ENCODE results near the gene ARHGEF12. TPM values are rescaled to one million over a fixed set of nuclear protein-coding genes. Genes with fewer than 3 reads are reported as not detected.

ARHGEF12 gene
- total RNA-seq, 4 donors from 2014 or later, result 169 to 268 (median 197) TPM

DNA sequence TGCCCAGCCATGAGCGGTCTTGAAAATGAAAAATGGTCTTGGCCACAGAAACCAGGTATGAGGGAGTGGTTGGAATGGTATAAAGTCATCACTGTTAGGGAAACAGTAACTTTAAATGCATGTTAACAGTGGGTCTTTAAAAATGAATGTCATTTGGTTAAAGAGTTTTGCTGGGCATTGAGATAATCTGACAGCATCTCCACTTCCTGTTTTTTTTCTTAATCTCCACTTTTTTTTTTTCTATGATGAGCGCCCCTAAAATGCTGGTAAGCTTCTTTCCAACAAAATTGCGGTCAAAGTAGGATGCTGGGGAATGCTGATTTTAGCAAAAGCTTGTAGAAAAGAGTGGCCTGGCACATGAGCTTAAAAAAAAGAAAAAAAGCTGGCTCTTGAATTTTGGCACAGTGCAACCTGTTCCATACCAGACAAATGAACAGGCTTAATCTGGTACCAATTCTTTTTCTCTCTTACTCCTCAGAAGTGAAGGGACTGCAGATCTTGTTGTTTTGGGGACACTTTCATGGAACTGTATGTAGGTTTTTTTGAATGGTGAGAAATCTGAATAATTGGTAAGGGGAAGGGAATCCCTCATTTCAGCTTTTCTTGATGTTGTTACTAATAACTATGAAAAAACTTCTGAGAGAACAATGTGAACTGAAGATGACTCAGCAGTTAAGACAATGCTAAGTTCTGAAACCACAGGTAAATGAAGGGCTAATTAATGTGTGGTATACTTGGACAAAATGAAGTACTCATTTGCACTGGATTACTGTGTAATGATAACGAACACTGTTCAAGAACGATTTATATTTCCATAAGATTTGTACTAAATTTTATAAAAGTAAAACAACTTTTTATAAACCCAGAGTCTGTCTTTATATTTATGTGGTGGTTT, 3.1 kb upstream of the ARHGEF12 start:
- Histone ChIP-seq H3K4me3 (replicated peaks in 1 of 3) (no peak overlapping the region), H3K9me3 (no peaks in the 10 kb centered on the region), H3K4me1 (peaks cover 9 to 27% of the 10 kb centered on the region in 2 donors), H3K27me3 (no peaks in the 10 kb centered on the region), H3K36me3 (peaks cover 7 to 8% of the 10 kb centered on the region in 2 donors), H3K27ac (peak overlapping the region; percentile 83 to 93 (median 83))
- DNase-seq, result peak in 1 of 2 donors; percentile 30
- peak in 1 of 2 donors; percentile 37 for TF ChIP-seq POLR2A (IDR thresholded peaks at IDR 0.05)
- TF ChIP-seq, protein P1, sequence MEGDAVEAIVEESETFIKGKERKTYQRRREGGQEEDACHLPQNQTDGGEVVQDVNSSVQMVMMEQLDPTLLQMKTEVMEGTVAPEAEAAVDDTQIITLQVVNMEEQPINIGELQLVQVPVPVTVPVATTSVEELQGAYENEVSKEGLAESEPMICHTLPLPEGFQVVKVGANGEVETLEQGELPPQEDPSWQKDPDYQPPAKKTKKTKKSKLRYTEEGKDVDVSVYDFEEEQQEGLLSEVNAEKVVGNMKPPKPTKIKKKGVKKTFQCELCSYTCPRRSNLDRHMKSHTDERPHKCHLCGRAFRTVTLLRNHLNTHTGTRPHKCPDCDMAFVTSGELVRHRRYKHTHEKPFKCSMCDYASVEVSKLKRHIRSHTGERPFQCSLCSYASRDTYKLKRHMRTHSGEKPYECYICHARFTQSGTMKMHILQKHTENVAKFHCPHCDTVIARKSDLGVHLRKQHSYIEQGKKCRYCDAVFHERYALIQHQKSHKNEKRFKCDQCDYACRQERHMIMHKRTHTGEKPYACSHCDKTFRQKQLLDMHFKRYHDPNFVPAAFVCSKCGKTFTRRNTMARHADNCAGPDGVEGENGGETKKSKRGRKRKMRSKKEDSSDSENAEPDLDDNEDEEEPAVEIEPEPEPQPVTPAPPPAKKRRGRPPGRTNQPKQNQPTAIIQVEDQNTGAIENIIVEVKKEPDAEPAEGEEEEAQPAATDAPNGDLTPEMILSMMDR (IDR thresholded peaks at IDR 0.05), result no peak
- intact Hi-C loops (cut with DNase I), result no loop called here
- 77 to 81% methylated on average over 5 of the region's 5 CpGs for WGBS, 2 donors

DNA sequence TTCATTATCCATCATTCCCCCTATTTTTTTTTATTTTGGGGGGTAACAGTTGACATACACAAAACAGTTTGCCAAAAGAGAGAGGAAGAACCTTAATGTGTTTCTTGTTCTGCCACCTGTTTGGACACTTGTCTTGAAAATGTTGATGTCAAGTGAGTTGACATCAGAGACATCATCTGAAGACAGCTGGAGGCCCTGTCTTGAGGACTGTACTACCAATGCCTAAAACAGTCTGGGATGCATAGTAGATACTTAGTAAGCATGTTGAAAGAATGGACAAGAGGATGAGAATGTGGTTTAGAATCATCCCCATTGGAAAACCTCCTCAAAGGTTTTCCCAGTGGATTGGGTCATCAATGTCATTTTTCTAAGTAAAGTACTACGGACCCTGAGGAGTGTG, 2.4 kb upstream of the ARHGEF12 start:
- Histone ChIP-seq H3K4me3 (replicated peaks in 1 of 3) (no peak overlapping the region), H3K4me1 (peaks cover 17 to 27% of the 10 kb centered on the region in 2 donors), H3K27ac (peak overlapping the region; percentile 83 to 93 (median 83)), H3K27me3 (no peaks in the 10 kb centered on the region), H3K9me3 (no peaks in the 10 kb centered on the region), H3K36me3 (peaks cover 7 to 8% of the 10 kb centered on the region in 2 donors)
- TF ChIP-seq, protein P1 (IDR thresholded peaks at IDR 0.05), result no peak
- TF ChIP-seq POLR2A (IDR thresholded peaks at IDR 0.05), result no peak
- DNase-seq, result no peak
- 76 to 88% methylated on average over 1 of the region's 1 CpG for WGBS, 2 donors
- intact Hi-C loops (cut with DNase I), result no loop called here

DNA sequence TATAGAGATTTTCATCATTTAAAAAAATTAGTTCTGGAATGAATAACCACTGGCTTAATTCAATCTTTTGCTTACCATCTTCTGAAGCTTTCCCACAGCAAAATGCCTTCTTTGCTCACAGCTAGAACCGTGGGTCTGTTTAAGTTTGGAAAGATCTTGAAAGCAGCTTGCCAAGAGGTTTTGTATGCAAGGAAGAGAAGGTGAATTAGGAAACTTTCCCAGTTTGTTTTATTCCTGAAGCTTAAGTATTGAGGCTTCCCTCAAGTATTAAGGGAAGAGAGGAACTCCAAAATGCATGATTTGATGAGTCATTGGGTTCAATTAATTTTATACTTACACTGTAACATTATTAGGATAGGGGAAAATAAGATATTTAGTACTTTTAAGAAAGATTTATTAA, 1.9 kb upstream of the ARHGEF12 start:
- 16 to 26% methylated on average over 1 of the region's 1 CpG for WGBS, 2 donors
- H3K36me3 ChIP-seq, result peaks cover 7 to 8% of the 10 kb centered on the region in 2 donors
- H3K27ac ChIP-seq, result peak overlapping the region; percentile 83 to 93 (median 83)
- no peaks in the 10 kb centered on the region for H3K27me3 ChIP-seq
- TF ChIP-seq, protein P1 (IDR thresholded peaks at IDR 0.05), result no peak
- peak in 1 of 2 donors; percentile 21 for TF ChIP-seq POLR2A (IDR thresholded peaks at IDR 0.05)
- no peak for DNase-seq
- no peaks in the 10 kb centered on the region for H3K9me3 ChIP-seq
- intact Hi-C loops (cut with DNase I), result no loop called here
- peaks cover 20 to 27% of the 10 kb centered on the region in 2 donors for H3K4me1 ChIP-seq
- H3K4me3 ChIP-seq (replicated peaks in 1 of 3), result no peak overlapping the region

DNA sequence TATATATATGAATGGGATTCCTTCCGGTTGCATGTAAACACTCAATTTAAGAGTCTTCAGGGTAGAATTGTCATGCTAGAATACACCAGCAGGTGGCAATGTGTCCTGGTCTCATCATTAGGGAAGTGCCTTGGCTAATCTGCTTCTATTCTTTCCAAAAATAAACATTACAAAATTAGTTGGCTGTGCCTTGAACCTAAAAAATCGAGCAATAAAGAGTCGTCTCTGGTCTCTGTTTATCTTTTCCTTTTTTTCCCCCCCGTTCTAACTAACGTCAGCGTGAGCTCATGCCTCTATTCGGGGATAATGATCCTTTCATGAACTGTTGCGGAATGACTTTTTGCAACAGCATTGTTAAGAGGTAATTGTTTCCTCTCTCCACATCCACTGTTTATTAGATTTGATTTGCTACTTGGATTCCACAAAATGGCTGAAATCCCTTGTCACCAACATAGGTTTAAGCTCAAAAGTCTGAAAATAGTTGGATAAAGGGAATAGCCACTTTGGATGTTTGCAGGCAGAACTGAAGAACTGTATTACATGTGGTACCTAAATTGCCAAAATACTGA, 1.2 kb upstream of the ARHGEF12 start:
- peaks cover 2 to 5% of the 10 kb centered on the region in 2 donors for H3K36me3 ChIP-seq
- 1 to 2% methylated on average over 8 of the region's 8 CpGs for WGBS, 2 donors
- peak; percentile 61 to 63 for DNase-seq
- no peaks in the 10 kb centered on the region for H3K9me3 ChIP-seq
- H3K27ac ChIP-seq, result peak overlapping the region; percentile 83 to 99 (median 93)
- H3K4me3 ChIP-seq (replicated peaks in 1 of 3), result peak overlapping the region in 1 of 3 donors; percentile 92
- H3K4me1 ChIP-seq, result peaks cover 23 to 29% of the 10 kb centered on the region in 2 donors
- intact Hi-C loops (cut with DNase I), result loop anchor here (5.0 kb wide), 1 partner anchor 352 kb away; no protein-coding TSS in a partner anchor
- TF ChIP-seq, protein P1 (IDR thresholded peaks at IDR 0.05), result peak; percentile 23 to 73 (median 63)
- peak in 1 of 2 donors; percentile 46 for TF ChIP-seq POLR2A (IDR thresholded peaks at IDR 0.05)
- no peaks in the 10 kb centered on the region for H3K27me3 ChIP-seq

Measured in thyroid gland (tissue), 4 donors.